Liver (tissue), 9 donors: ENCODE results near the gene SIRT7. TPM values are rescaled to one million over a fixed set of nuclear protein-coding genes. Genes with fewer than 3 reads are reported as not detected.

Source experiments
- DNase-seq: peaks from one replicate; pipeline ENCODE4 v3.0.0-alpha.2; 2017; ENCODE audit warnings: low spot score
- H3K27ac ChIP-seq, 2 donors: one replicate each; pipeline ENCODE4 v1.7.0; 2013; ENCODE audit warnings: inconsistent platforms in 2 of 2, low read length in 2 of 2, control low read depth in 1 of 2, low read depth in 1 of 2, mild to moderate bottlenecking in 1 of 2
- H3K27me3 ChIP-seq, 4 donors: one replicate each; pipeline versions ENCODE4 v1.6.1 to v1.7.0; 2013; ENCODE audit warnings: low read length in 3 of 4, inconsistent platforms in 1 of 4, mild to moderate bottlenecking in 1 of 4, moderate library complexity in 1 of 4; ENCODE audit not compliant: control insufficient read depth in 4 of 4, insufficient read depth in 4 of 4
- H3K36me3 ChIP-seq, 4 donors: one replicate each; pipeline versions ENCODE4 v1.6.1 to v1.7.0; 2013; ENCODE audit warnings: low read length in 3 of 4, mild to moderate bottlenecking in 3 of 4, low read depth in 1 of 4, moderate library complexity in 1 of 4; ENCODE audit not compliant: control insufficient read depth in 4 of 4, insufficient read depth in 3 of 4
- H3K4me1 ChIP-seq, 4 donors: one replicate each; pipeline versions ENCODE4 v1.6.1 to v1.7.0; 2013; ENCODE audit warnings: low read length in 3 of 4, mild to moderate bottlenecking in 3 of 4, moderate library complexity in 1 of 4; ENCODE audit not compliant: control insufficient read depth in 4 of 4, insufficient read depth in 4 of 4
- H3K4me3 ChIP-seq, 3 donors: one replicate each; pipeline versions ENCODE4 v1.6.1 to v1.7.0; 2013; ENCODE audit warnings: low read length in 3 of 3, control low read depth in 1 of 3, low read depth in 1 of 3, mild to moderate bottlenecking in 1 of 3
- H3K9ac ChIP-seq, 2 donors: one replicate each; pipeline ENCODE4 v1.7.0; 2013; ENCODE audit warnings: low read length in 2 of 2, mild to moderate bottlenecking in 2 of 2, moderate library complexity in 2 of 2, control low read depth in 1 of 2, low read depth in 1 of 2
- H3K9me3 ChIP-seq, 4 donors: one replicate each; pipeline versions ENCODE4 v1.6.1 to v1.7.0; 2013; ENCODE audit warnings: low read length in 3 of 4; ENCODE audit not compliant: control insufficient read depth in 4 of 4
- FOXA1 ChIP-seq: IDR thresholded peaks from 2 replicates; pipeline ENCODE4 v1.6.1; 2016; ENCODE audit warnings: antibody characterized with exemption
- FOXA2 ChIP-seq: IDR thresholded peaks from 2 replicates; pipeline ENCODE4 v1.6.1; 2016; ENCODE audit warnings: antibody characterized with exemption
- GABPA ChIP-seq, 2 donors: IDR thresholded peaks in 1 of 2; conservative IDR thresholded peaks in 1 of 2; 2 replicates each; pipeline ENCODE4 v1.6.1; 2016; ENCODE audit warnings: antibody characterized with exemption in 2 of 2, mild to moderate bottlenecking in 1 of 2, moderate library complexity in 1 of 2
- HNF4A ChIP-seq, 2 donors: conservative IDR thresholded peaks; 2 replicates each; pipeline ENCODE4 v1.6.1; 2016; ENCODE audit warnings: antibody characterized with exemption in 2 of 2, mild to moderate bottlenecking in 2 of 2
- HNF4G ChIP-seq: IDR thresholded peaks from 2 replicates; pipeline ENCODE4 v1.6.1; 2016; ENCODE audit warnings: antibody characterized with exemption
- JUND ChIP-seq, 2 donors: IDR thresholded peaks; 2 replicates each; pipeline ENCODE4 v1.6.1; 2016; ENCODE audit warnings: antibody characterized with exemption in 2 of 2
- NR2F2 ChIP-seq: IDR thresholded peaks from 2 replicates; pipeline ENCODE4 v1.6.1; 2016; ENCODE audit warnings: antibody characterized with exemption
- REST ChIP-seq: IDR thresholded peaks from 2 replicates; pipeline ENCODE4 v1.6.1; 2016; ENCODE audit warnings: antibody characterized with exemption, mild to moderate bottlenecking
- TAF1 ChIP-seq: conservative IDR thresholded peaks from 2 replicates; pipeline ENCODE4 v1.6.1; 2016; ENCODE audit warnings: antibody characterized with exemption, mild to moderate bottlenecking
- WGBS: extraction: QIAGEN DNeasy Blood & Tissue Kit; methylation state at CpG from one replicate; pipeline ENCODE4 v1.1.7; 2013; 5-methylcytosine and 5-hydroxymethylcytosine counted together
- polyA plus RNA-seq, 2 donors: library from polyadenylated mRNA; stranded (reverse) in 1 of 2; unstranded in 1 of 2; fragments of 200-250 nt in 1 of 2; fragments of >200 nt in 1 of 2; fragmentation: Nextera tagmentation in 1 of 2; extraction: Ambion mirVana in 1 of 2; gene quantifications; one replicate each; pipeline versions ENCODE4 v1.2.1 to v1.2.3, GENCODE V29; 2013 to 2015
- total RNA-seq, 2 donors: library from RNA; depleted of rRNA; stranded (reverse); fragments of >200 nt; gene quantifications; one replicate each; pipeline ENCODE4 v1.2.3, GENCODE V29; 2014
- TF ChIP-seq, protein P1 (sequence below): IDR thresholded peaks from 2 replicates; pipeline ENCODE4 v1.6.1; 2016; ENCODE audit warnings: antibody characterized with exemption
- TF ChIP-seq, protein P2 (sequence below): IDR thresholded peaks from 2 replicates; pipeline ENCODE4 v1.6.1; 2016; ENCODE audit warnings: antibody characterized with exemption
- donor health status: healthy.
- donor health status: healthy.
- donor health status: healthy.
- donor health status: healthy.
- donor health status: healthy.

Gene SIRT7
- total and polyA plus RNA-seq, 4 donors = 7.1 to 16.5 (median 11.5) TPM

GRCh38 chr17:81921537-81921862 is 3.5 kb upstream of the SIRT7 start:
- Histone ChIP-seq H3K4me3 (no peak overlapping the region), H3K27me3 (no peaks in the 10 kb centered on the region), H3K9me3 (no peaks in the 10 kb centered on the region), H3K36me3 (peaks cover 0 to 7% (median 4%) of the 10 kb centered on the region in 4 donors), H3K4me1 (peaks cover 37 to 72% (median 58%) of the 10 kb centered on the region in 4 donors), H3K9ac (no peak overlapping the region), H3K27ac (peak overlapping the region in 1 of 2 donors; percentile 60)
- 48% methylated on average over 3 of the region's 3 CpGs for WGBS
- TF ChIP-seq GABPA (IDR thresholded peaks at IDR 0.05 in 1 of 2, conservative IDR thresholded peaks at IDR 0.05 in 1 of 2) (no peak), TAF1 (no peak), JUND (IDR thresholded peaks at IDR 0.05) (no peak)
- TF ChIP-seq, protein P1, sequence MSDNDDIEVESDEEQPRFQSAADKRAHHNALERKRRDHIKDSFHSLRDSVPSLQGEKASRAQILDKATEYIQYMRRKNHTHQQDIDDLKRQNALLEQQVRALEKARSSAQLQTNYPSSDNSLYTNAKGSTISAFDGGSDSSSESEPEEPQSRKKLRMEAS = no peak
- TF ChIP-seq, protein P2, sequence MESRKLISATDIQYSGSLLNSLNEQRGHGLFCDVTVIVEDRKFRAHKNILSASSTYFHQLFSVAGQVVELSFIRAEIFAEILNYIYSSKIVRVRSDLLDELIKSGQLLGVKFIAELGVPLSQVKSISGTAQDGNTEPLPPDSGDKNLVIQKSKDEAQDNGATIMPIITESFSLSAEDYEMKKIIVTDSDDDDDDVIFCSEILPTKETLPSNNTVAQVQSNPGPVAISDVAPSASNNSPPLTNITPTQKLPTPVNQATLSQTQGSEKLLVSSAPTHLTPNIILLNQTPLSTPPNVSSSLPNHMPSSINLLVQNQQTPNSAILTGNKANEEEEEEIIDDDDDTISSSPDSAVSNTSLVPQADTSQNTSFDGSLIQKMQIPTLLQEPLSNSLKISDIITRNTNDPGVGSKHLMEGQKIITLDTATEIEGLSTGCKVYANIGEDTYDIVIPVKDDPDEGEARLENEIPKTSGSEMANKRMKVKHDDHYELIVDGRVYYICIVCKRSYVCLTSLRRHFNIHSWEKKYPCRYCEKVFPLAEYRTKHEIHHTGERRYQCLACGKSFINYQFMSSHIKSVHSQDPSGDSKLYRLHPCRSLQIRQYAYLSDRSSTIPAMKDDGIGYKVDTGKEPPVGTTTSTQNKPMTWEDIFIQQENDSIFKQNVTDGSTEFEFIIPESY = no peak
- no peak for DNase-seq

- H3K9ac ChIP-seq = no peak overlapping the region
- H3K9me3 ChIP-seq = no peaks in the 10 kb centered on the region
- DNase-seq = no peak
- peak overlapping the region; percentile 59 to 60 for H3K27ac ChIP-seq
- H3K4me3 ChIP-seq = peak overlapping the region in 1 of 3 donors; percentile 3
- H3K27me3 ChIP-seq = no peaks in the 10 kb centered on the region
- TF ChIP-seq JUND (IDR thresholded peaks at IDR 0.05) = no peak
- TF ChIP-seq HNF4A (conservative IDR thresholded peaks at IDR 0.05) = peak in 1 of 2 donors; percentile 32
- no peak for TF ChIP-seq FOXA1
- no peak for TF ChIP-seq HNF4G
- TF ChIP-seq NR2F2 = peak; percentile 47
- no peak for TF ChIP-seq FOXA2
- 74% methylated on average over 33 of the region's 33 CpGs for WGBS
- peaks cover 0 to 7% (median 4%) of the 10 kb centered on the region in 4 donors for H3K36me3 ChIP-seq
- peaks cover 33 to 66% (median 53%) of the 10 kb centered on the region in 4 donors for H3K4me1 ChIP-seq
Measured at GRCh38 chr17:81920612-81921536, 2.9 kb upstream of the SIRT7 start.

- TF ChIP-seq HNF4A (conservative IDR thresholded peaks at IDR 0.05) (no peak), REST (no peak)
- WGBS = 82% methylated on average over 15 of the region's 15 CpGs
- Histone ChIP-seq H3K27ac (no peak overlapping the region), H3K27me3 (no peaks in the 10 kb centered on the region), H3K36me3 (peaks cover 9 to 20% (median 14%) of the 10 kb centered on the region in 4 donors), H3K4me3 (no peak overlapping the region), H3K4me1 (peaks cover 21 to 47% (median 37%) of the 10 kb centered on the region in 4 donors), H3K9ac (no peak overlapping the region), H3K9me3 (no peaks in the 10 kb centered on the region)
- no peak for DNase-seq
Measured at GRCh38 chr17:81918832-81919545, 1.0 kb upstream of the SIRT7 start.
